Adrenal gland (tissue), 5 donors: Measurements from ENCODE around the gene CAB39.

ENCODE experiments used
- POLR2A ChIP-seq, 2 donors: fragments of 450-650 bp; IDR thresholded peaks; one replicate each; pipeline ENCODE4 v1.6.1; 2017; ENCODE audit warnings: antibody characterized with exemption in 2 of 2, mild to moderate bottlenecking in 2 of 2, moderate library complexity in 1 of 2
- TF ChIP-seq, protein P1 (sequence below), 6 experiments: fragments of 450-650 bp in 4 of 6; fragments of 200-600 bp in 2 of 6; sonication (generic) in 1 of 6; IDR thresholded peaks; 1 replicate in 5 of 6; 2 replicates in 1 of 6; pipeline versions ENCODE4 v1.5.1 to v1.8.0; 2016 to 2021; ENCODE audit warnings: antibody characterized with exemption in 6 of 6, mild to moderate bottlenecking in 2 of 6, moderate library complexity in 1 of 6
- donor health status: DM: no; HTN: no; CAD: no.

DNA sequence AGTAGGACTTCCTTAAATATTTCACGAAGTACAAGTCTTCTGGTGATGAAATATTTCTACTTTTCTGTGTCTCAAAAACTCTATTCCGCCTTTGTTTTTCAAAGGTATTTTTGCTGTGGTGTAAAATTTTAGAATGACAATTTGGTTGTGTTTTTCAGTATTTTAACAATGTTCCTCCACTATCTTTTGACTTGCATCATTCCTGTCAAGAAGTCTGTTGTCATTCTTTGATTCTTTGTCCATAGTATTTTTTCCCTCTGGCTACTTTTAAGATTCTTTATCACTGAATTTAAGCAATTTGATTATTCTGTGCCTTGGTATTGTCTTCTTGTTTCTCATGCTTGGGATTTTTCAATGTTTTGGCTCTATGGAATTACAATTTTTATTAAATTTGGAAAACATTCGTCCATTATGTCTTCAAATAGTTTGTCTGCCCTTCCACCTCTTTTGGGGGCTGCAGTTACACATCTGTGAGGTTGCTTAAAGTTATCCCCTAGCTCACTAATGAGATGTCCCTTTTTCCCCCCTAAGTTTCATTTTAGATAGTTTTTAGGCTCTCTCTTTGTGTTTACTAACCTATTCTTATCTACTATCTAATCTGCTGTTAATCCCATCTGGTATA, 76.0 kb downstream of the CAB39 start:
- TF ChIP-seq, protein P1, sequence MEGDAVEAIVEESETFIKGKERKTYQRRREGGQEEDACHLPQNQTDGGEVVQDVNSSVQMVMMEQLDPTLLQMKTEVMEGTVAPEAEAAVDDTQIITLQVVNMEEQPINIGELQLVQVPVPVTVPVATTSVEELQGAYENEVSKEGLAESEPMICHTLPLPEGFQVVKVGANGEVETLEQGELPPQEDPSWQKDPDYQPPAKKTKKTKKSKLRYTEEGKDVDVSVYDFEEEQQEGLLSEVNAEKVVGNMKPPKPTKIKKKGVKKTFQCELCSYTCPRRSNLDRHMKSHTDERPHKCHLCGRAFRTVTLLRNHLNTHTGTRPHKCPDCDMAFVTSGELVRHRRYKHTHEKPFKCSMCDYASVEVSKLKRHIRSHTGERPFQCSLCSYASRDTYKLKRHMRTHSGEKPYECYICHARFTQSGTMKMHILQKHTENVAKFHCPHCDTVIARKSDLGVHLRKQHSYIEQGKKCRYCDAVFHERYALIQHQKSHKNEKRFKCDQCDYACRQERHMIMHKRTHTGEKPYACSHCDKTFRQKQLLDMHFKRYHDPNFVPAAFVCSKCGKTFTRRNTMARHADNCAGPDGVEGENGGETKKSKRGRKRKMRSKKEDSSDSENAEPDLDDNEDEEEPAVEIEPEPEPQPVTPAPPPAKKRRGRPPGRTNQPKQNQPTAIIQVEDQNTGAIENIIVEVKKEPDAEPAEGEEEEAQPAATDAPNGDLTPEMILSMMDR (IDR thresholded peaks at IDR 0.05), result no peak
- TF ChIP-seq POLR2A (IDR thresholded peaks at IDR 0.05), result no peak
